ENCODE results near the gene CDC42BPG. TPM values are rescaled to one million over a fixed set of nuclear protein-coding genes. Genes with fewer than 3 reads are reported as not detected.

CDC42BPG gene
- total RNA-seq, 1 experiment from 2014 or later = 21.6 TPM

GRCh38 chr11:64861227-64861975 lies 16.9 kb upstream of the CDC42BPG start (continued):
- TF ChIP-seq AFF4 (CRISPR knock-in tag; IDR thresholded peaks at IDR 0.05; ENCODE audit: borderline replicate concordance) (no peak), ZNF317 (CRISPR knock-in tag; IDR thresholded peaks at IDR 0.05; ENCODE audit: borderline replicate concordance, low read depth) (no peak), ZNF219 (CRISPR knock-in tag; IDR thresholded peaks at IDR 0.05; ENCODE audit: borderline replicate concordance) (no peak), ZSCAN18 (CRISPR knock-in tag; IDR thresholded peaks at IDR 0.05) (no peak), ZNF138 (CRISPR knock-in tag; conservative IDR thresholded peaks at IDR 0.05) (no peak), ESRRA (CRISPR knock-in tag; IDR thresholded peaks at IDR 0.05; ENCODE audit: borderline replicate concordance) (no peak), SOX15 (CRISPR knock-in tag; IDR thresholded peaks at IDR 0.05) (no peak)
- TF ChIP-seq, protein P1, sequence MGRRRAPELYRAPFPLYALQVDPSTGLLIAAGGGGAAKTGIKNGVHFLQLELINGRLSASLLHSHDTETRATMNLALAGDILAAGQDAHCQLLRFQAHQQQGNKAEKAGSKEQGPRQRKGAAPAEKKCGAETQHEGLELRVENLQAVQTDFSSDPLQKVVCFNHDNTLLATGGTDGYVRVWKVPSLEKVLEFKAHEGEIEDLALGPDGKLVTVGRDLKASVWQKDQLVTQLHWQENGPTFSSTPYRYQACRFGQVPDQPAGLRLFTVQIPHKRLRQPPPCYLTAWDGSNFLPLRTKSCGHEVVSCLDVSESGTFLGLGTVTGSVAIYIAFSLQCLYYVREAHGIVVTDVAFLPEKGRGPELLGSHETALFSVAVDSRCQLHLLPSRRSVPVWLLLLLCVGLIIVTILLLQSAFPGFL (CRISPR knock-in tag; IDR thresholded peaks at IDR 0.05; ENCODE audit: borderline replicate concordance) = no peak

GRCh38 chr11:64859542-64860414 lies 15.3 kb upstream of the CDC42BPG start:
- ATAC-seq (no peak), DNase-seq (ENCODE audit: low spot score) (no peak)
- no peaks in the 10 kb centered on the region for H3K27me3 Mint-ChIP-seq (ENCODE audit: low read depth)
- no peaks in the 10 kb centered on the region; the same call in 1 of the 2 replicates for H3K36me3 Mint-ChIP-seq
- peaks cover 17% of the 10 kb centered on the region for H3K4me1 Mint-ChIP-seq
- CTCF ChIA-PET = interaction anchor here (0.6 to 7.2 kb wide), 6 partner anchors 10 to 252 kb away, joined by 3 to 97 read pairs (median 3); no protein-coding TSS in a partner anchor
- no peak for TF ChIP-seq MXD4 (CRISPR knock-in tag; IDR thresholded peaks at IDR 0.05; ENCODE audit: borderline replicate concordance)
- TF ChIP-seq MLX (CRISPR knock-in tag; IDR thresholded peaks at IDR 0.05) = no peak
- TF ChIP-seq ETV6 (CRISPR knock-in tag; IDR thresholded peaks at IDR 0.05) = no peak
- no peak for TF ChIP-seq GTF2I (CRISPR knock-in tag; conservative IDR thresholded peaks at IDR 0.05)
- TF ChIP-seq, protein P2, sequence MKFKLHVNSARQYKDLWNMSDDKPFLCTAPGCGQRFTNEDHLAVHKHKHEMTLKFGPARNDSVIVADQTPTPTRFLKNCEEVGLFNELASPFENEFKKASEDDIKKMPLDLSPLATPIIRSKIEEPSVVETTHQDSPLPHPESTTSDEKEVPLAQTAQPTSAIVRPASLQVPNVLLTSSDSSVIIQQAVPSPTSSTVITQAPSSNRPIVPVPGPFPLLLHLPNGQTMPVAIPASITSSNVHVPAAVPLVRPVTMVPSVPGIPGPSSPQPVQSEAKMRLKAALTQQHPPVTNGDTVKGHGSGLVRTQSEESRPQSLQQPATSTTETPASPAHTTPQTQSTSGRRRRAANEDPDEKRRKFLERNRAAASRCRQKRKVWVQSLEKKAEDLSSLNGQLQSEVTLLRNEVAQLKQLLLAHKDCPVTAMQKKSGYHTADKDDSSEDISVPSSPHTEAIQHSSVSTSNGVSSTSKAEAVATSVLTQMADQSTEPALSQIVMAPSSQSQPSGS (CRISPR knock-in tag; IDR thresholded peaks at IDR 0.05; ENCODE audit: borderline replicate concordance, low read depth) = no peak
- no peak overlapping the region for H3K4me3 Mint-ChIP-seq
- no peak overlapping the region for H3K27ac Mint-ChIP-seq
- no peaks in the 10 kb centered on the region for H3K9me3 Mint-ChIP-seq
- POLR2A ChIA-PET = no interaction called here
